ENCODE measurements around the gene SRPK1. TPM values are rescaled to one million over a fixed set of nuclear protein-coding genes. Genes with fewer than 3 reads are reported as not detected.

The SRPK1 gene
- total RNA-seq, 3 donors from 2014 or later (not counting 1 experiment from before 2014, with no cell fraction given): 38.6 to 63.8 (median 43.2) TPM

DNA sequence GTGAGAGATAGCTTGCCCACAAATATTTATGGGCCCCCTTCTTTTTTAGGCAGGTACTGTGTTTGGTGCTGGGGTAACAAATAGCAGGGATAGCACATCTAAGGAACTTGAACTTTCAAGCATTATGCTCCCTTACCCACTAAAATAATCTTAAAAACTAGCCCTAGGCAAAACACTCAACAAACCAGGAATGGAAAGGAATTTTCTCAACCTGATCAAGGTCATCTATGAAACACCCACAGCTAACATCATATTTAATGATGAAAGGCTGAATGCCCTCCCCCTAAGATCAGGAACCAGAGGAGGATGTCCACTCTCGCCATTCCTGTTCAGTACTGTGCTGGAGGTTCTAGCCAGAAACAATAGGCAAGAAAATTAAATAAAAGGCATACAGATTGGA, 8.7 kb upstream of the SRPK1 start:
- Histone ChIP-seq H3K4me3 (ENCODE audit: low read length) (no peak overlapping the region), H3K9me3 (ENCODE audit: control insufficient read depth, insufficient read depth, low read length) (no peaks in the 10 kb centered on the region), H3K36me3 (ENCODE audit: control insufficient read depth, insufficient read depth, low read length) (no peaks in the 10 kb centered on the region), H3K27me3 (ENCODE audit: control insufficient read depth, insufficient read depth, low read length) (no peaks in the 10 kb centered on the region), H3K4me1 (ENCODE audit: control insufficient read depth, insufficient read depth, low read length) (no peaks in the 10 kb centered on the region), H3K27ac (ENCODE audit: low read length) (no peak overlapping the region)
- peaks cover 0 to 6% of the 10 kb centered on the region in 2 donors for H3K4me1 Mint-ChIP-seq
- no peak overlapping the region for H3K4me3 Mint-ChIP-seq
- intact Hi-C loops (cut with micrococcal nuclease): no loop called here
- no peak for ATAC-seq
- DNase-seq: no peak
- TF ChIP-seq, protein P1, sequence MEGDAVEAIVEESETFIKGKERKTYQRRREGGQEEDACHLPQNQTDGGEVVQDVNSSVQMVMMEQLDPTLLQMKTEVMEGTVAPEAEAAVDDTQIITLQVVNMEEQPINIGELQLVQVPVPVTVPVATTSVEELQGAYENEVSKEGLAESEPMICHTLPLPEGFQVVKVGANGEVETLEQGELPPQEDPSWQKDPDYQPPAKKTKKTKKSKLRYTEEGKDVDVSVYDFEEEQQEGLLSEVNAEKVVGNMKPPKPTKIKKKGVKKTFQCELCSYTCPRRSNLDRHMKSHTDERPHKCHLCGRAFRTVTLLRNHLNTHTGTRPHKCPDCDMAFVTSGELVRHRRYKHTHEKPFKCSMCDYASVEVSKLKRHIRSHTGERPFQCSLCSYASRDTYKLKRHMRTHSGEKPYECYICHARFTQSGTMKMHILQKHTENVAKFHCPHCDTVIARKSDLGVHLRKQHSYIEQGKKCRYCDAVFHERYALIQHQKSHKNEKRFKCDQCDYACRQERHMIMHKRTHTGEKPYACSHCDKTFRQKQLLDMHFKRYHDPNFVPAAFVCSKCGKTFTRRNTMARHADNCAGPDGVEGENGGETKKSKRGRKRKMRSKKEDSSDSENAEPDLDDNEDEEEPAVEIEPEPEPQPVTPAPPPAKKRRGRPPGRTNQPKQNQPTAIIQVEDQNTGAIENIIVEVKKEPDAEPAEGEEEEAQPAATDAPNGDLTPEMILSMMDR (IDR thresholded peaks at IDR 0.05): no peak
- H3K27ac Mint-ChIP-seq: no peak overlapping the region
- H3K27me3 Mint-ChIP-seq (ENCODE audit: low read depth in 2 of 2): peaks cover 0 to 4% of the 10 kb centered on the region in 2 donors
- 100% methylated on average over 1 of the region's 1 CpG for WGBS (ENCODE audit: insufficient coverage)
- no peaks in the 10 kb centered on the region for H3K36me3 Mint-ChIP-seq
- H3K9me3 Mint-ChIP-seq: no peaks in the 10 kb centered on the region

- Mint-ChIP-seq H3K4me1 (peaks cover 5 to 8% of the 10 kb centered on the region in 2 donors), H3K36me3 (no peaks in the 10 kb centered on the region), H3K27me3 (ENCODE audit: low read depth in 2 of 2) (no peaks in the 10 kb centered on the region), H3K4me3 (no peak overlapping the region), H3K9me3 (no peaks in the 10 kb centered on the region), H3K27ac (no peak overlapping the region)
- Histone ChIP-seq H3K36me3 (ENCODE audit: control insufficient read depth, insufficient read depth, low read length) (no peaks in the 10 kb centered on the region), H3K4me3 (ENCODE audit: low read length) (no peak overlapping the region), H3K27ac (ENCODE audit: low read length) (no peak overlapping the region), H3K9me3 (ENCODE audit: control insufficient read depth, insufficient read depth, low read length) (no peaks in the 10 kb centered on the region), H3K27me3 (ENCODE audit: control insufficient read depth, insufficient read depth, low read length) (no peaks in the 10 kb centered on the region), H3K4me1 (ENCODE audit: control insufficient read depth, insufficient read depth, low read length) (no peaks in the 10 kb centered on the region)
- DNase-seq (no peak), ATAC-seq (no peak)
- TF ChIP-seq, protein P1 (IDR thresholded peaks at IDR 0.05): no peak
- 100% methylated on average over 2 of the region's 2 CpGs for WGBS (ENCODE audit: insufficient coverage)
- intact Hi-C loops (cut with micrococcal nuclease): no loop called here
Measured at GRCh38 chr6:35926509-35927215, 5.8 kb upstream of the SRPK1 start.

DNA sequence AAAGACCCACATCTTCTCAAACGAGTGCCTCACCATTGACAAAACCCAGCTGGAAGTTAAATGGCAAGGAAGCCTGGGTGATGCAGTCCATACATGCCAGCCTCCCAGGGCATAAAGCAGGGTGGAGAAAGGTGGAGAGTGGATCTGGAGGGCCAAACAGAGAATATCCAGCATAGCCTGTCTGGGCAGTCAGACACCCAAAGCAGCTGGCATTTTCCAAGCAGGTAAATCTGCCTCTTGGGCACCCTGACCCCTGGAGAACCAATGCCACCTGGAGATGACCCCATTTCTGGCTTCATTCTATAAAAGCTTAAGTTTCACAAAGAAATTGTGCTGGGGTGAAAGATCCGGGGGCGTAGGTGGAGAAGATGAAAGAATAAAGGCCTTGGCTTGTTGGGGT, 5.1 kb upstream of the SRPK1 start:
- no peaks in the 10 kb centered on the region for H3K27me3 ChIP-seq (ENCODE audit: control insufficient read depth, insufficient read depth, low read length)
- DNase-seq (no peak), ATAC-seq (no peak)
- H3K9me3 Mint-ChIP-seq: no peaks in the 10 kb centered on the region
- peaks cover 2% of the 10 kb centered on the region for H3K4me1 ChIP-seq (ENCODE audit: control insufficient read depth, insufficient read depth, low read length)
- 96% methylated on average over 3 of the region's 3 CpGs for WGBS (ENCODE audit: insufficient coverage)
- H3K27ac Mint-ChIP-seq: no peak overlapping the region
- no peaks in the 10 kb centered on the region for H3K9me3 ChIP-seq (ENCODE audit: control insufficient read depth, insufficient read depth, low read length)
- TF ChIP-seq, protein P1 (IDR thresholded peaks at IDR 0.05): no peak
- H3K36me3 Mint-ChIP-seq: no peaks in the 10 kb centered on the region
- H3K27me3 Mint-ChIP-seq (ENCODE audit: low read depth in 2 of 2): no peaks in the 10 kb centered on the region
- H3K36me3 ChIP-seq (ENCODE audit: control insufficient read depth, insufficient read depth, low read length): no peaks in the 10 kb centered on the region
- no peak overlapping the region for H3K27ac ChIP-seq (ENCODE audit: low read length)
- no peak overlapping the region for H3K4me3 Mint-ChIP-seq
- peaks cover 11 to 14% of the 10 kb centered on the region in 2 donors for H3K4me1 Mint-ChIP-seq
- no peak overlapping the region for H3K4me3 ChIP-seq (ENCODE audit: low read length)
- intact Hi-C loops (cut with micrococcal nuclease): no loop called here

- Mint-ChIP-seq H3K9me3 (no peaks in the 10 kb centered on the region), H3K4me3 (no peak overlapping the region), H3K27ac (no peak overlapping the region), H3K4me1 (peaks cover 24 to 26% of the 10 kb centered on the region in 2 donors), H3K36me3 (no peaks in the 10 kb centered on the region), H3K27me3 (ENCODE audit: low read depth in 2 of 2) (no peaks in the 10 kb centered on the region)
- Histone ChIP-seq H3K27ac (ENCODE audit: low read length) (no peak overlapping the region), H3K9me3 (ENCODE audit: control insufficient read depth, insufficient read depth, low read length) (no peaks in the 10 kb centered on the region), H3K27me3 (ENCODE audit: control insufficient read depth, insufficient read depth, low read length) (no peaks in the 10 kb centered on the region), H3K36me3 (ENCODE audit: control insufficient read depth, insufficient read depth, low read length) (no peaks in the 10 kb centered on the region), H3K4me1 (ENCODE audit: control insufficient read depth, insufficient read depth, low read length) (peaks cover 10% of the 10 kb centered on the region), H3K4me3 (ENCODE audit: low read length) (no peak overlapping the region)
- TF ChIP-seq, protein P1 (IDR thresholded peaks at IDR 0.05): no peak
- intact Hi-C loops (cut with micrococcal nuclease): no loop called here
- WGBS (ENCODE audit: insufficient coverage): 100% methylated on average over 1 of the region's 1 CpG
- DNase-seq: no peak
- ATAC-seq: no peak
Measured at GRCh38 chr6:35924146-35924545, 3.2 kb upstream of the SRPK1 start.
